ENCODE results near the gene TPRA1.

TPRA1 gene

DNA sequence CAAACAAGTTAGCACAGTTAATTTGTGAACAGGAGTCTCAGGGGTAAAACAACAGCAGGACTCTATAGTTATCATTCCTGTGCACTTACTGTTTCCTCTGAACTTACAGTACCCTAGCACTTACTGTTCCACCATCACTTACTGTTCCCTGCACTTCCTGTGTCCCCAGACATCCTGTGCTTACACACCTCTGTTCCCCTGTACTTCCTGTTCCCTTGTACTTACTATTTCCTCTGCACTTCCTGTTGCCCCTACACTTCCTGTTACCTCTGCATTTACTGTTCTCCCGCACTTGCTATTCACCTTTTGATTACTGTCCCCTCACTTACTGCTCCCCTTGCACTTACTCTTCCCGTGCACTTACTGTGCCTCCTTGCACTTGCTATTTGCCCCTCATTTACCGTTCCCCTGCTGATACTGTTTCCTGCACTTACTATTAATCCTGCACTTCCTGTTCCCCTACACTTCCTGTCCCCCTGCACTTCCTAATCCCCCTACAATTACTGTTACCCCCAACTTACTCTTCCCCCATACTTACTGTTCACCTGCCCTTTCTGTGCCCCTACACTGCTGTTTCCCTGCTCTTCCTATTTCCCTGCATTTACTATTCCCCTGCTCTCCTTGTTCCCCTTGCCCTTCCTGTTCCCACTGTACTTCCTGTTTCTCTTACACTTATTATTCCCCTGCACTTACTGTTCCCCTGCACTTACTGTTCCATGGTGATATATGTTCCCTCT is 30.3 kb downstream of the TPRA1 start:
- DNase-seq (ENCODE audit: low read depth in 2 of 2) = no peak

DNA sequence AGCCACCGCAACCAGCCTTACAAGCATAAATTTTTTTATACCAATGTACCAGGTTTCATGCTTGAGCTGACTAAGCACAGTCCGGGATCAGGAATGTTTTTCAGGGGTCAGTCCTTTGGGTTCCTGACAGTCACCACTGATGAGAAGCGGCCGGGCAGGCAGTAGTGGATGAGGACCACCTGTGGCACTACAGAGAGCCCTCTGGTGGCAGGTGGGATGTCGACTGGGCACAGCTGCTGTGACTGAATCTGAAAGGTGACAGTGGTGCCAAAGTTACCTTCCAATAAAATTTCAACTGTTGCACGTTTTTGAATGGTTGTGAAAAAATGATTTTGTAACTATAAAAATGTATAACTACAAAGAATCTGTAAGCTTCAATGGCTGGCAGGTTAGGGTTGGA is 34.0 kb downstream of the TPRA1 start:
- no peak for DNase-seq (ENCODE audit: low read depth in 2 of 2)

DNA sequence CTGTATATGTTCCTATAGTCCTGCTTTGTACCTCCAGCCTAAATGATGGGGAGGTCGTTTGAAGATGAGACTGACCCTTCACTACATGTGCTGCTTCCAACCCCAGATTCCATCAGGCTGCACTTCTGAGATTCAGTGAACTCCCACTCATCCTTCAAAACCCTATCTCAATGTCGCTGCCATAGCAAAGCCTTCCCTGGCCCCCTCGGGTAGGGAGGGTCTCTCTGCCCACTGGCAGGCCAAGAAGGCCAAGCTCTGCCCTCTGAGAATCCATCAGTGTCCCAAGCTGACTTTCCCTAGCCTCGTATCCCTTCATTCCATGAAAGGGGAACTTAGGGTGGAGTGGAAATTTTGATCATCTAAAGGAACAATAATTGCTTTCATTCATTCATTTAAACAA is 35.4 kb downstream of the TPRA1 start:
- no peak for DNase-seq (ENCODE audit: low read depth in 2 of 2)

DNA sequence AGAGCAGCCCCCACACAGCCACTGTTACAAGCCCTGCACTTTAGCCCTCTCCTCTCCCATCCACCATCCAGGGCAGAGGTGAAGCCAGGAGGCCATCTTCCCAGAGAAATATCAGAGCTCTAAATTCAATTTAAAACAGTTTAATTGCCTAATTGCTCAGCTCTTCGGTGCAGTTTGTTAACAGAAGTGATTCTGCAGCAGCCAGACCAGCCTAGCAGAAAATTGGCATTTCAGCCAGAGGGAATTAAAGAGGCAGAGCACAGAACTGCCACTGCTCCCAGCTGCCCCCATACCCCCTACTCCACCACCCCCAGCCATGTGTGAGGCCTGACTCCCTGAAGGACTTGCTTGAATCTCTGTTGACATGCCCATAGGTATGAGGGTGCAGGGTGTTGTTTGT is 38.5 kb downstream of the TPRA1 start:
- no peak for DNase-seq (ENCODE audit: low read depth in 2 of 2)

DNA sequence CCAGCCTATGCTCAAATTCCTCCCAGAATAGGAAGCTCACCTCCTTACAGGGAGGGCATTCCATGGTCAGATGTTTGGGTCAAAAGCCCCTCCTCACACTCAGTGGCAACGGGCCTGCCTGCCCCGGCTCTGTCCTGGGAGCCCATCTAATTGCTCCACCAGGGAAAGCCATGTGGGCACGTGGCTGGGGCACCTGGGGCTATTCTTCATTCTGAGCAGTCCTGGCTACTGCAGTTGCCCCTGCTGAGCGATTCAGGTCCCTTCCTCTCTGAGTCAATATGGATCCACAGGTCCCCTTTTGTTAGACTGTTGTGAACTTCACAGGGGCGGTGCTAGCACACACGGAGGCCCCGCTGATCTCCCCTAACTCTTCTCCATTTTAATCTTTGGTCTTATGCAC is 39.4 kb downstream of the TPRA1 start:
- DNase-seq (ENCODE audit: low read depth in 2 of 2) = no peak

DNA sequence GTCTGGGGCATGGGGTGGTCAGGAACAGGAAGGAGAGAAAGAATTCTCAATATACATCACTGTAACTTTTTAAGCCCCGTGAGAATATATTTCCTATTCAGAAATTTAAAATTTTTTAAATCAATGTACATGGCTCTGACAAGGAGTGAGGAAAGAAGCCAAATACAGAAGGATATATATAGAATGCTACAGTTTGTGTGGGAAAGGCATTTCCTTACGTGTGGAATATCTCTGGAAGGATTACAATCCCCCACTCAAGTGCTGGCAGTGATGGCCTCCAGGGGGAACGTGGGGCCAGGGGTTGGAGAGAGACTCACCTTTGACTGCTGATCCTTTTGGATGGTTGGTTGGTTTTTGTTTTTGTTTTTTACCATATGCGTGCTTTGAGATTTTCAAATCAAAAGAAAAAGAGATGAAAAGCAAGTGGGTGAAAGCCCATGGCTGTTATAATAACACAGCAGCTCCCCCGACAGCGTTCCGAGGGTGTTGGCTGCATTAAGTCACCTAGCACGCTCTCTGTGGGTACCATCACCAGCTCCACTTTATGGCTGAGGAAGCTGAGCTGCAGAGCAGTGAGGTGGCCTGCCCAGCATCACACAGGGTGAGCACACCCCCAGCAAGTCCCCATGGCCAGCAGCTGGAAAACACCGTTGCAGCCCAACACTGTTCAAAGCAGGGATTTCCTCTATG is 39.9 kb downstream of the TPRA1 start:
- no peak for DNase-seq (ENCODE audit: low read depth in 2 of 2)

DNA sequence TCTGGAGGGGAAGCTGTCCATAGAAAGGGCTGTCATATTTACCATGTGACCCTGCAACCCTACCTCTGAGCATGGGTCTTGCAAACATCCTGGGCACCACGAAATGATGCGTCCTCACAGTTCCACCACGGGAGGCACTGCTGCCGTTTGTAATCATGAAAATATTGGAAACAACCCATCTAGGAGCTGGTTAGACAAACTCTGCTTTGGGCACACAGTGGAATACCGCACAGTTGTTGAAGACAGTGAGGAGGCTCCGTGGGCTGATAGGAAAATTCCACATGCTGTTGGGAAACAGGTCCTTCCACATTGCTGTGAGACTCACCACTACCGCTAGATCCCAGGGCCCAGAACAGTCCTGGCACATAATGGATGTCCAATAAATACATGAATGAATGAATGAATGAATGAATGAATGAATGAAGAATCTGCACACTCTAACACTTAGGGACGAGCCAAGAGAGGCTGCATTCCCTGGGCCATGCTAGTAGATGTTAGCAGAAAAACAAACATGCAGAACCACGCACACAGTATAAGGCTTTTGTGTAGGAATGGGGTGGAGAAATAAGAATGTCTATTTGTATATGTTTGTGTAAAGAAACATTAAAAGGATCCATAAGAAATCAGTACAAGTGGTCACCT is 40.6 kb downstream of the TPRA1 start:
- DNase-seq (ENCODE audit: low read depth in 2 of 2) = no peak

DNA sequence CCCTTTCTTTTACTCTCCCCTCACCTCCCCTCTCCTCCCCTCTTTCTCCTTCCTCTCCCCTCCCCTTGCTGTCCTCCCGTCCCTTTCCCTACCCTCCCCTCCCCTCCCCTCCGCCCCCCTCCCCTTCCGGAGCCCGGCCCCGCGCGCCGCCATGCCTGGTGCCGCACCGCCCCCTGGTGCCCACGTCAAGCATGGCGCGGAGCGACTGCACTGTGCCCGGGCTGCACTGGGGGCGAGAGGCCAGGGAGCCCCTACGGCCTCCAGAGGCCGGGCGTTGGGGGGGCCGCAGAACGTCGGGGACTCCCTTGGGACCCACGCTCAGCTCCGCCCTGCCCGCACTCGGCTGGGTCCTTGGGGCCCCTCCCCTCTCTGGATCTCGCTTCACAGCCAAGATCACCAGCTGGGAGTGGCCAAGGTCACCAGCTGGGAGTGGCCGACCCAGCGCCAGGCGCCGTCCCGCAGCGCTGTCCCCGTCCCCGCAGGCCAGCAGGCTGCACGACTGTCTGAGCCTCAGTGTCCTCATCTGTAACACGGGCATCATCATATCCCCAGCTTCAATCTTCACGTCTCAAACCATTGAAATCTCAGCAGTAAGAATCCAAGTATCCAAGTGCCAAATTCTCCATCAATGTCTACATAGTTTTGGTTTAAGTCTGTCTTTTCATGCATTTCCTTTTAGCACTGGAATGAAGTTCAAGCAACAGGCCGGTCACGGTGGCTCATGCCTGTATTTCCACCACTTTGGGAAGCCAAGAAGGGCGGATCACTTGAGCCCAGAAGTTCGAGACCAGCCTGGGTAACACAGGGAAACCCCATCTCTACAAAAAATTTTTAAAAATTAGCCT is 42.5 kb downstream of the TPRA1 start:
- DNase-seq (ENCODE audit: low read depth in 2 of 2) = no peak

DNA sequence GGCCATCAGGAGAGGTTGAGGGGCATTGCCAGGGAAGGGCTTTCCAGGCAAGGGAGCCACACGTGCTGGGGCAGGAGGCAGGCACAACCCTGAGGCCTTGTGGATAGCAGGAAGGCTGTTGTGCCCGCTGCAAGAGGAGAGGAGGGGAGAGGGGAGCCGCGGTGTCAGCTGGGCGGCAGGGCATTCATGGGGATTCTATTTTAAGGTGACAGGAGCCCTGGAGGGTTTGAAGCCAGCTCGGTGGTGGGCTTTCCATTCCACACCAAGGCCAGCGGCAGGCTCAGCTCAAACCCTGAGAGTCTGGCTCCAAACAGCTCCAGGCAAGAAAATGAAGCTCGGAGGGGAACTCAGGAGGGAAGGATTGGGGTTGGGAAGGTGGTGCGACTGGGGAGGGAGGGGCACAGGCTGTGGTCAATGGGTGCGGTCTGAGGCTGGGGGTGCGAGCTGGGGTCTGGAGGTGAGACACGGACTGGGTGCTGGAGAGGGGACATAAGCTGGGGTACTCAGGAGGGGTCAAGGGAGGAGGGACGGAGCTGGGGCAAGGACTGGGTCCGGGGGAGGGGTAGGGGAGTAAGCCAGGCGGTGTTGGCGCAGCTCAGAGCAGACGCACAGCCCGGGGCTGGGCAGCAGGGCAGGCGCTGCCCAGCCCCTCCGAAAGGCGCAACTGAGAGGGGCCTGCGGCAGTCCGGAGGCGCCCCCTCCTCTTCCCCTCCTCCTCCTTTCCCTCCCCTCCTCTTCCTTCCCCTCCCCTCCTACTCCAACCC is 43.4 kb downstream of the TPRA1 start:
- no peak for DNase-seq (ENCODE audit: low read depth in 2 of 2)

DNA sequence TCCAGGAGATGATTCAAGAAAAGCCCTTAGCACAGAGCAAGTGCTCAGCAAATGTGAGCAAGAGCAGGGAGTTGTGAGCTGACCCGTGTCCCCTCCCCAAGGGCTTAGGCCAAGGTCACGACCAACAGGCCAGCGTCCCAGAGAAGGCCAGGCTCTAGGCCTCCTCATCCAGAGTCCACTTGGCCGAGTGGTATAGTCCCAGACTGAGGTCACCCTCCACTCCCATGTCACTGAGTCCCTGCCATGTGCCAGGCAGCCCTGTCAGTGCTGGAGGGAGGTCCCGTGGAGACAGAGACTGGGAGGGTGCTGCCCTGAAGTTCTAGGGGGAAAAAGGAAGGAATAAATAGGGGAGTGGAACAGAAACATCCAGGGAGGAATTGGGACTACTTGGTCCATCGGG is 44.0 kb downstream of the TPRA1 start:
- no peak for DNase-seq (ENCODE audit: low read depth in 2 of 2)

DNA sequence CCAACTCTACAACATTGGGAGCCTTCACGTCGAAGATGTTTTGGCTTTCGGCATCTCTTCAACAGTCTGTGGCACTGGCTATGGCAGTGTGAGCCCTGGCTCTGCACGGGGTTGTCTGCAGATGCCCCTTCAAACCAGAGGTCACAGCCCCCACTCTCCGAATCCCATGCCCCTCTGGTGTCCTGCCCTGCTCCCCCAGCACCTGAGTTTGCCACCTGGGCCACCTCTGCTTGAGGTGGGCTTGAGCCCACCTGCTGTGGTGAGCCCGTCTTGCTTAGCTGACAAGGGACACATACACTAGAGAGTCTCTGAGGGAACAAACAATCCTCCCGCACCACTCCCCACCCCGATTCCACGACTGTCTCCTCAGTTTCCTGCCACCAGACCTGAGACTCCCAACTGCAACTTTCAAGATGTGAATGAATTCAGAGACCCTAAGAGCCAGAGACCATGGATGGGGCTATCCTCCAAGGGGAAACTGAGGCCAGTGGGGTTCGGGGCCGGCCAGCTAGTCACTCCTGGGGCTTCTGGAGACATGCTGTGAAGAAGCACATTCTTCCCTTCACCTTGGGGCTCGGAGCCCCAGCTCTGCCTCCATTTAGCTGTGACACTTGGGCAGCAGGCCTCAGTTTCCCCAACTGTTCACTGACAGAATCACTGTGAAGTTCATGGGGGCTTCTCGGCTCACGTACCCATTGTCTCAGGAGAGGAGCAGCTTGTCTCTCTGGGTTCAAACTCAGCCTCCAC is 44.6 kb downstream of the TPRA1 start:
- no peak for DNase-seq (ENCODE audit: low read depth in 2 of 2)

DNA sequence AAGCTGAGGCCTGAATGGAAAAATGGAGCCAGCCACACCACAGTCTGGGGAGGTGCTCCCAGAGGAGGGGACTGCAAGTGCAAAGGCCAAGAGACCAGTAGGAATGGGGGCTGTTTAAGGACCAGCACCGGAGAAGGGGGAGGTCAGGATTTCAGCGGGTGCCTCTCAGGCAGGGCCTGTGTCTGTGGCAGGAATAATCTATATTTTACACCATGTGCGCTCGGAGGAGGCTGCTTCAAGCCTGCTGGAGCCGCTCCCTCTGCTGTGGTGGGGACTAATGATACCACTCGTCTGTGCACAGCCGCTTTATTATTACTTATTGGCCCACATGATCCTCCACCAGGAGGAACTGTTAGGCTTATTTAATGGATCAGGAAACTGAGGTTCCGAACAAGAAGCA is 45.3 kb downstream of the TPRA1 start:
- no peak for DNase-seq (ENCODE audit: low read depth in 2 of 2)

DNA sequence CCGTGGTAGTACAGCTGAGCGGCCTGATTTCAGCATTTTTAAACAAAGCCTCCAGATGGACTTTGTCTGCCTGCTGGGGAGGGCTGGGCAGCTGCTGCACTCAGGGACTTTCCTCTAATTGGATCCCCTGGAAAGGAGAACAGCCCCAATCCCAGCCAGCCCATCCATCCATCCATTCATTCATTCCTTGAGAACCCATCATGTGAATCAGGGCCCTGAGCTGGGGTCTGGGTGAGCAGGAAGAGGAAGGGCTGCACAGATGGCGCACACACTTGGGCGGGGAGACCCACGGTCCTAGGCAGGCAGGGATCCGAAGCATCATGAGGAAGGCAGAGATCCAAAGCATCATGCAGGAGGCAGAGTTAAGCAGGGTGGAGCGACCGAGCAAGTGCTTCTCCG is 45.7 kb downstream of the TPRA1 start:
- DNase-seq (ENCODE audit: low read depth in 2 of 2) = no peak

DNA sequence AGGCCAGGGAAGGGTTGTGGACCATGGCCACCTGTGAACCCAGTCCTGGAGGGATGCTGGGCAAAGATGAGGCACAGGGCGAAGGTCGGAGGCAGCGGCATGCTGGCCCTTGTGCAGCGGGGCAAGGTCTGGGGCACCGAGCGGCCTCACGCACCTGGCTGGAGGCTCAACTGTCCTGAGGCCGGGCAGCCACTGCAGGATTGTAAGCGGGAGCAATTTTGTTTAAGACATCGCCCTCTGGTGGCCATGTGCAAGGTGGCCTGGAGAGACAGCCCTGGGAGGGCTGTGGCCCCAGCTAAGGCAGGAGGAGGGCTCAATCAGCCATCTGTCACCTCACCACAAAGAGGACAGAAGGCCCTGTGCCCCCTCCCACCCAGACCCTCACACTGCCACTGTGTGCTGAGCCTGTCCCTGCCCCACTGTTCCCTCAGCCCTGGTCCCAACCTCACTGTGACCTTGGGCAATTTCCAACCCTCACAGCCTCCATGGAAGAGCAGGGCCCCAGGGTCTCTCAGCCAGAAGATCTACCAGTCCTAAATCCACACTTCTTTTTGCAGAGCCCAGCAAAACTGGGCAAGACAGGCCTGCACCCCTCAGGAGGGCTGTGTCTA is 46.2 kb downstream of the TPRA1 start:
- DNase-seq (ENCODE audit: low read depth in 2 of 2) = no peak

DNA sequence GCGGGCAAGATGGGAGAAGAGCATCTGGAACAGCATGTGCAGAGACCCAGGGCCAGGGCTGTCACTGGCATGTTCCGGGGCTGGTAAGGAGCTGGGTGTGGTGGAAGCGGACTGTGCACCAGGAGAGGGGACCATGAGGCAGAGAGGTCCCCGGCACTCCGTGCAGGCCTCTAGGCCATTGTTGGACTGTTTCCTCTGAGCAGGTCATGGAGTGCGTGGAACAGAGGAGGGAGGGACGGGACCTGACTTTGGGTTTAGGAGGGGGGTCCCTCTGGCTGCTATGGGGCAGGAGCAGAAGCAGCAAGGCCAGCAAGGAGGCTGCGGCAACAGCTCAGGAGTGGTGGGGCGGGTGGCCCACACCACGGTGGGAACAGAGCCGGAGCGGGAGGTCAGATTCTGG is 47.1 kb downstream of the TPRA1 start:
- DNase-seq (ENCODE audit: low read depth in 2 of 2) = no peak

DNA sequence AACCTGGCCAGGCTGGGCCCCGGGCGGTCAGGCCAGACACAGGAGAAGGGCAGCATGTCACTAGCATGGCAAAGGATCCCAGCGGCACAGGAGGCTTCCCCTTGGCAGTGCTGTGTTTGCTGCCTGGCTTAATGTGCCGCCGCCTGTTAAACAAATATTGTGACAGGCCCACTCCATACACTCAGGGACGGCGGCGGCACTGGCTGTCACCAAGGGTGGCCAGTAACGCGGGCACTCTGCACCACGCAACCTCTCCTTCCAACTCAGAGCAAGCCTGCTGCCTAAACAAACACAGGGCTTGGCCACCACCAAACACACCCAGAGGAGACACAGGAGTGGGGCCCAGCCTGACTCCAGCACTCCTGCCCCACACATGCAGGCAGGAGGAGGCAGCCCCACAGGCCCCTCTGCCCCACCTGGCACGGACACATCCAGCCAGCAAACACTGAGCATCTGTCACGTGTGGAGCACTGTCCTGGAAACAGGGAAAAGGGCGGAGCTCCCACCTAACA is 48.0 kb downstream of the TPRA1 start:
- no peak for DNase-seq (ENCODE audit: low read depth in 2 of 2)

DNA sequence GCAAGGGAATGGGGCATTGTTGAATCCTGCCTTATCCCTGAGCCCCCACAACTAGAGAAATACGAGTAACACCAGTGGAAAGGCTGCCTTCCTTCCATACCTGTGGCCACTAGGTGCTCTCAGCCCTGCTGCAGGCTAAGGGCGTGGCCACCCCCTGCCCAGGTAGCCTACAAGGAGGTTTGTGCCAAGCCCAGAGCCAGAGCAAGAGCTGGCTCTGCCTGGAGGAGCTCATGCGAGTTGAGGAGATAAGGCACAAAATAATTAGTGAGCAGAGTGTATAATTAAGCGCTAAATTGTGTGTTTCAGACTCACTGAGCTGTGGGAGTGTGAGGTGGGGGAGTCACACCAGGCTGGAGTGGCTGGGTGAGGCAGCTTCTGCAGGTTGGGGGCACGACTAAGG is 49.2 kb downstream of the TPRA1 start:
- no peak for DNase-seq (ENCODE audit: low read depth in 2 of 2)

DNA sequence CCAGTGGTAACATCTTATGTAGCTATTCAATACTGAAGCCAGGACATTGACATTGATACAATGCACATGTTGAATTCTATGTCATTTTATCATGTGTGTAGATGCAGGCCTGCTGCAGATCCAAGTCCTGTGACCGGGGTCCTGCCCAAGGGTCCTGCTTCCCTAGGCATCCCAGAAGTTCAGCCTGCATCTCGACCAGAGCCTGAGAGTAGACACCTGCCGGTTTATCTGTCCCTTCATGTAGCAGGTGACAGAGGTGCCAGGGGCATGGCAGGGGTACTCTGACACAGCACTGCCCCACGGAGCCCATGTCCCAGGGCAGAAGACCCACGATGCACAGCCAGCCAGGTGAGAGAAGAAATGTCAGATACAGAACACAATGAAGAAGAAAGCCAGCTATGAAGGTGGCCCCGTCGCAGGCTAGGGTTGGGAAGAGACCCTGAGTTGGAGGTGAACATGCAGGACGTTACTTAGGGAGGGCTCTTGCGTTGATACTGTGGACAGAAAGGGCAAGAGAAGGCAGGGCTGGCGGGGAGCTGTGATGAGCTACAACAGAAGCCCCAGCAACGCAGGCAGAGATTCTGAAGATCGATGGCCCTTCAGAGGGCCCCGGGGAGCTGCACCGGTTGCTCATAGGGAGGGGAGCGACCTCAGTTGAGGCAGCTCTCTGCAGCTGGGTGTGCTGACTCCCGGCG is 51.0 kb downstream of the TPRA1 start:
- DNase-seq (ENCODE audit: low read depth in 2 of 2) = no peak

DNA sequence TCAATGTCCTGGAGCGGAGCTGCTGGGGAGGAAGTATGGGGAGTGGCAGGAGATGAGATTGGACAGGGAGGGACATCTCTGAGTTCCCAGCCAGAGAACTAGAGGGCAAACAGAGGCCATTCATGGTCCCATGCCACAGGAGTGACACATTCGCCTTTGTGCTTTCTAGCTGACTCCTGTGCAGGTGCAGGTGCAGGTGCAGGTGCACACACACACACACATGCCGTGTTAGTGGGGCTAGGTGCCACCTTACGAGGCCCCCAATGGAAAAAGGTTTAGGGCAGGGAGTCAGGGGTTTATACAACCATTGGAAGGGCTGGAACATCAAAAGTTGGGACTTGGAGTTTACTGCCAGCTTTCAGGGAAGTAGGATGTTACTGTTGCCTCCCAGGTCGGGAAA is 52.0 kb downstream of the TPRA1 start:
- no peak for DNase-seq (ENCODE audit: low read depth in 2 of 2)

Measured in fibroblast of skin of left biceps (primary cell).